Heart right ventricle (tissue), 16 donors: ENCODE data around the gene ELMO1. TPM values are rescaled to one million over a fixed set of nuclear protein-coding genes. Genes with fewer than 3 reads are reported as not detected.

Experiments used
- ATAC-seq, 8 donors: fragments of 200-7000 bp; cut with Tn5 transposase; one replicate each; pipeline ENCODE4 v1.9.1; 2020; ENCODE audit warnings: mild to moderate bottlenecking in 8 of 8, moderate library complexity in 8 of 8, moderate number of reproducible peaks in 1 of 8
- DNase-seq, 2 donors: peaks; one replicate each; pipeline ENCODE4 v3.0.0-alpha.2; 2020
- H3K27ac ChIP-seq, 10 donors: fragments of 200-600 bp; sonication (generic) in 2 of 10; one replicate each; pipeline versions ENCODE4 v1.5.0 to v1.8.0; 2020 to 2022; ENCODE audit warnings: mild to moderate bottlenecking in 3 of 10
- H3K27me3 ChIP-seq, 7 donors: fragments of 200-600 bp; one replicate each; pipeline ENCODE4 v1.8.0; 2021 to 2022; ENCODE audit warnings: mild to moderate bottlenecking in 2 of 7
- H3K36me3 ChIP-seq, 9 donors: fragments of 200-600 bp; sonication (generic) in 1 of 9; one replicate each; pipeline versions ENCODE4 v1.5.0 to v1.8.0; 2020 to 2022; ENCODE audit warnings: mild to moderate bottlenecking in 2 of 9
- H3K4me1 ChIP-seq, 9 donors: fragments of 200-600 bp; sonication (generic) in 1 of 9; one replicate each; pipeline versions ENCODE4 v1.5.0 to v1.8.0; 2020 to 2022; ENCODE audit warnings: mild to moderate bottlenecking in 4 of 9
- H3K4me3 ChIP-seq, 10 donors: fragments of 200-600 bp; sonication (generic) in 2 of 10; one replicate each; pipeline versions ENCODE4 v1.5.0 to v1.8.0; 2020 to 2022; ENCODE audit warnings: mild to moderate bottlenecking in 7 of 10, moderate library complexity in 2 of 10
- H3K9me3 ChIP-seq, 11 donors: fragments of 200-600 bp in 10 of 11; sonication (generic) in 2 of 11; one replicate each; pipeline versions ENCODE4 v1.5.0 to v1.8.0; 2013 to 2022; ENCODE audit warnings: mild to moderate bottlenecking in 2 of 11, control low read depth in 1 of 11, moderate library complexity in 1 of 11
- CTCF ChIP-seq, 9 donors: fragments of 200-600 bp; sonication (generic) in 2 of 9; IDR thresholded peaks; one replicate each; pipeline versions ENCODE4 v1.5.0 to v1.8.0; 2021 to 2022; ENCODE audit warnings: antibody characterized with exemption in 9 of 9, mild to moderate bottlenecking in 5 of 9, moderate library complexity in 1 of 9
- WGBS, 2 donors: extraction: QIAGEN DNeasy Blood & Tissue Kit; methylation state at CpG; one replicate each; pipeline ENCODE4 v1.1.7; 2013; ENCODE audit warnings: inconsistent platforms in 1 of 2; 5-methylcytosine and 5-hydroxymethylcytosine counted together
- intact Hi-C, 10 donors: fragments of 100-400 bp; cut with DNase I; formaldehyde crosslinking; loops; one replicate each; pipeline versions ENCODE4 v1.11.1 to v1.14.2; 2022
- polyA plus RNA-seq, 2 donors: library from polyadenylated mRNA; stranded (reverse); fragments of 200-250 nt; gene quantifications; one replicate each; pipeline ENCODE4 v1.2.3, GENCODE V29; 2013
- total RNA-seq, 10 donors: library from RNA; stranded (reverse); fragmentation: NEBNext Ultra II Directional in 3 of 10; extraction: Animal tissue kit (Norgen Biotek cat#: 25700) in 3 of 10; gene quantifications; one replicate each; pipeline versions ENCODE4 v1.2.1 to v1.2.4, GENCODE V29; 2021 to 2023
- donor health status: Arrhythmogenic right ventricular cardiomyopathy.
- donor health status: ischemic (EF 13 %, LVEDD 7.1; RV severe dilation, severe dysfunction).
- donor health status: healthy with polysubstance abuse.
- donor health status: DM: no; HTN: yes; CAD: no.
- donor health status: DM: no; HTN: no; CAD: no.
- donor health status: ischemic (EF 25% LVEDD 6.9; RV normal size, moderate dysfunction).
- donor health status: ischemic (EF 25% LVEDD 5.7; RV mildly dilated, moderate dysfunction).
- donor health status: healthy.
- donor health status: DM: yes; HTN: yes; CAD: no.
- donor health status: Ischemic cardiomyopathy.
- donor health status: ischemic (EF 35%, LVEDD 5.7; RV mildly dilated, moderate dysfunction).
- donor health status: nonischemic (EF 11% LVEDD 7.7; RV severe dilation, severe dysfunction).
- donor health status: DM: yes; HTN: yes; CAD: no.
- donor health status: PGD.
- donor health status: ischemic (EF 29% LVEDD 5.4; RV normal size, mild dysfunction).
- donor health status: nonischemic (EF 23%, LVEDD 6.1; RV moderate dilation, normal function).

The ELMO1 gene
- total and polyA plus RNA-seq, 12 donors, result 8.5 to 18.0 (median 13.9) TPM

- ATAC-seq (no peak), DNase-seq (no peak)
- Histone ChIP-seq H3K27me3 (no peaks in the 10 kb centered on the region), H3K27ac (no peak overlapping the region), H3K36me3 (peaks cover 0 to 9% (median 0%) of the 10 kb centered on the region in 9 donors), H3K4me1 (peaks cover 0 to under 1% (median 0%) of the 10 kb centered on the region in 9 donors), H3K4me3 (no peak overlapping the region), H3K9me3 (peaks cover 0 to 16% (median 0%) of the 10 kb centered on the region in 11 donors)
- no peak for TF ChIP-seq CTCF (IDR thresholded peaks at IDR 0.05)
- intact Hi-C loops, result no loop called here
- 80 to 86% methylated on average over 4 of the region's 4 CpGs for WGBS, 2 donors
Measured at GRCh38 chr7:36929791-36930190, 518.9 kb downstream of the ELMO1 start.

- H3K27me3 ChIP-seq, result no peaks in the 10 kb centered on the region
Measured at GRCh38 chr7:36928718-36929117, 519.9 kb downstream of the ELMO1 start.

GRCh38 chr7:36928311-36928710, 520.4 kb downstream of the ELMO1 start:
- Histone ChIP-seq H3K4me3 (no peak overlapping the region), H3K27ac (no peak overlapping the region), H3K9me3 (peaks cover 0 to 6% (median 0%) of the 10 kb centered on the region in 11 donors), H3K36me3 (peaks cover 0 to 6% (median 0%) of the 10 kb centered on the region in 9 donors), H3K27me3 (no peaks in the 10 kb centered on the region), H3K4me1 (peaks cover 0 to 13% (median 0%) of the 10 kb centered on the region in 9 donors)
- no peak for DNase-seq
- TF ChIP-seq CTCF (IDR thresholded peaks at IDR 0.05), result no peak
- 80 to 83% methylated on average over 5 of the region's 5 CpGs for WGBS, 2 donors
- intact Hi-C loops, result no loop called here
- no peak for ATAC-seq

More at GRCh38 chr7:36928718-36929117, 519.9 kb downstream of the ELMO1 start:
- Histone ChIP-seq H3K36me3 (peaks cover 0 to 9% (median 0%) of the 10 kb centered on the region in 9 donors), H3K4me3 (no peak overlapping the region), H3K27ac (no peak overlapping the region), H3K4me1 (peaks cover 0 to 11% (median 0%) of the 10 kb centered on the region in 9 donors), H3K9me3 (peaks cover 0 to 8% (median 0%) of the 10 kb centered on the region in 11 donors)
- ATAC-seq (no peak), DNase-seq (no peak)
- intact Hi-C loops, result no loop called here
- WGBS, 2 donors, result 96 to 100% methylated on average over 2 of the region's 2 CpGs
- no peak for TF ChIP-seq CTCF (IDR thresholded peaks at IDR 0.05)

- H3K27ac ChIP-seq, result no peak overlapping the region
- intact Hi-C loops, result no loop called here
- H3K9me3 ChIP-seq, result peaks cover 0 to 11% (median 0%) of the 10 kb centered on the region in 11 donors
- 85 to 94% methylated on average over 3 of the region's 3 CpGs for WGBS, 2 donors
- ATAC-seq (no peak), DNase-seq (no peak)
- peaks cover 0 to 13% (median 0%) of the 10 kb centered on the region in 9 donors for H3K4me1 ChIP-seq
- H3K4me3 ChIP-seq, result no peak overlapping the region
- TF ChIP-seq CTCF (IDR thresholded peaks at IDR 0.05), result no peak
- no peaks in the 10 kb centered on the region for H3K36me3 ChIP-seq
- H3K27me3 ChIP-seq, result no peaks in the 10 kb centered on the region
Measured at GRCh38 chr7:36925691-36926090, 523.0 kb downstream of the ELMO1 start.
